ENCODE measurements around the gene SSH2. TPM values are rescaled to one million over a fixed set of nuclear protein-coding genes. Genes with fewer than 3 reads are reported as not detected.
A peak's percentile ranks its signal among the peaks of the same experiment; 100 is the strongest.

SSH2 gene
- total and polyA plus RNA-seq, 9 of the 15 experiments (the other 6 are each of a cell fraction or from before 2014, with no cell fraction given) = 3.9 to 16.1 (median 10.2) TPM

DNA sequence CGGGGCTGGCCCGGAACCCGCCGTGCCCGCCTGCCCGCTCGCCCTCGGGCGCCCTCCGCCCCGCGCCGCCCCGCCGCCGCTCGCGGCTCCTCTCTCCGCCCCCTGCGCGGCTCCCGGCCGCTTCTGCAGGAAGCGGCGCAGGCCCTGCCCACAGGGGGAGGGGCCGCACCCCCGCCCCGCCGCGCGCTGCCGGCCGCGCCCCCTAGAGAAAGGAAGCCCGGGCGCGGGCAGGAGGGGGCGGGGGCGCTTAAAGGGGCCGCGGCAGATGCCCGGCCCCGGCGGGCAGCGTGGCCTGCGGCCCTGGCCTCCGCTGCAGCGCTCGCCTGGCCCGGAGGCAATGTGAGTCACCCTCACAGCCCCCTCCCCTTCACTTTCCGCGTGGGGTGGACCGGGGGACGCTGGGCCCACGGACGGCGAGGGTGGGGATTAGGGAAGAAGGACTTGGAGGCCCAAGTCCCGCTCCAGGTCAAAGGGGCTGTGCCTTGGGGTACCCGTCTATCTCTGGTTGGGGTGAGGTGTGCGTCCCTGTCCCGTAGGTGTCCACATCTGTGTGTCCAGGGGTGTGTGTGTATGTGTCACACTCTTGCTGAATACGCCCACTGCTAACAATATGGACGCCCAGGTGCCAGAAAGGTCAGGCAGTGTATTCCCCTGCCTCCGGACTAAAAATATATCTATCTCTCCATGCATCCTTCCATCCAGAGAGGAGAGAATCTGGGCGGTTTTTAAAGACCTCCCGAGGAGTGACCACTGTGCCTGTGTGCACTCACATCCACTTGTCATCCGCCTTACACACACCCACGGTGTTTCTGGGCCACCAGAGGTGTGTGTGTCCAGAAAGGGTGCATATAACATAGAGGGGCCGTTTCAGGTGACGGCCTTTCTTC is 340.3 kb downstream of the SSH2 start, which contains the start of gene GIT1 (continued):
- TF ChIP-seq, protein P1, sequence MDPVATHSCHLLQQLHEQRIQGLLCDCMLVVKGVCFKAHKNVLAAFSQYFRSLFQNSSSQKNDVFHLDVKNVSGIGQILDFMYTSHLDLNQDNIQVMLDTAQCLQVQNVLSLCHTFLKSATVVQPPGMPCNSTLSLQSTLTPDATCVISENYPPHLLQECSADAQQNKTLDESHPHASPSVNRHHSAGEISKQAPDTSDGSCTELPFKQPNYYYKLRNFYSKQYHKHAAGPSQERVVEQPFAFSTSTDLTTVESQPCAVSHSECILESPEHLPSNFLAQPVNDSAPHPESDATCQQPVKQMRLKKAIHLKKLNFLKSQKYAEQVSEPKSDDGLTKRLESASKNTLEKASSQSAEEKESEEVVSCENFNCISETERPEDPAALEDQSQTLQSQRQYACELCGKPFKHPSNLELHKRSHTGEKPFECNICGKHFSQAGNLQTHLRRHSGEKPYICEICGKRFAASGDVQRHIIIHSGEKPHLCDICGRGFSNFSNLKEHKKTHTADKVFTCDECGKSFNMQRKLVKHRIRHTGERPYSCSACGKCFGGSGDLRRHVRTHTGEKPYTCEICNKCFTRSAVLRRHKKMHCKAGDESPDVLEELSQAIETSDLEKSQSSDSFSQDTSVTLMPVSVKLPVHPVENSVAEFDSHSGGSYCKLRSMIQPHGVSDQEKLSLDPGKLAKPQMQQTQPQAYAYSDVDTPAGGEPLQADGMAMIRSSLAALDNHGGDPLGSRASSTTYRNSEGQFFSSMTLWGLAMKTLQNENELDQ (CRISPR knock-in tag; IDR thresholded peaks at IDR 0.05; ENCODE audit: borderline replicate concordance) = no peak
- no peak for TF ChIP-seq EP300 (IDR thresholded peaks at IDR 0.05; ENCODE audit: low read length)
- peak; percentile 72 for TF ChIP-seq POLR2G (IDR thresholded peaks at IDR 0.05; ENCODE audit: low read depth, low read length)
- TF ChIP-seq ZNF184 (CRISPR knock-in tag; IDR thresholded peaks at IDR 0.05) = no peak
- TF ChIP-seq ESRRA (IDR thresholded peaks at IDR 0.05; ENCODE audit: borderline replicate concordance, low read depth) = no peak
- TF ChIP-seq, protein P2, sequence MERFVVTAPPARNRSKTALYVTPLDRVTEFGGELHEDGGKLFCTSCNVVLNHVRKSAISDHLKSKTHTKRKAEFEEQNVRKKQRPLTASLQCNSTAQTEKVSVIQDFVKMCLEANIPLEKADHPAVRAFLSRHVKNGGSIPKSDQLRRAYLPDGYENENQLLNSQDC (CRISPR knock-in tag; IDR thresholded peaks at IDR 0.05) = no peak
- no peak for TF ChIP-seq JUNB (CRISPR knock-in tag; conservative IDR thresholded peaks at IDR 0.05)
- TF ChIP-seq, protein P3, sequence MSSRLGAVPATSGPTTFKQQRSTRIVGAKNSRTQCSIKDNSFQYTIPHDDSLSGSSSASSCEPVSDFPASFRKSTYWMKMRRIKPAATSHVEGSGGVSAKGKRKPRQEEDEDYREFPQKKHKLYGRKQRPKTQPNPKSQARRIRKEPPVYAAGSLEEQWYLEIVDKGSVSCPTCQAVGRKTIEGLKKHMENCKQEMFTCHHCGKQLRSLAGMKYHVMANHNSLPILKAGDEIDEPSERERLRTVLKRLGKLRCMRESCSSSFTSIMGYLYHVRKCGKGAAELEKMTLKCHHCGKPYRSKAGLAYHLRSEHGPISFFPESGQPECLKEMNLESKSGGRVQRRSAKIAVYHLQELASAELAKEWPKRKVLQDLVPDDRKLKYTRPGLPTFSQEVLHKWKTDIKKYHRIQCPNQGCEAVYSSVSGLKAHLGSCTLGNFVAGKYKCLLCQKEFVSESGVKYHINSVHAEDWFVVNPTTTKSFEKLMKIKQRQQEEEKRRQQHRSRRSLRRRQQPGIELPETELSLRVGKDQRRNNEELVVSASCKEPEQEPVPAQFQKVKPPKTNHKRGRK (tag; IDR thresholded peaks at IDR 0.05) = no peak
- TF ChIP-seq MTA1 (IDR thresholded peaks at IDR 0.05; ENCODE audit: borderline replicate concordance) = no peak
- TF ChIP-seq BRF1 (IDR thresholded peaks at IDR 0.05; ENCODE audit: borderline replicate concordance, extremely low read depth, insufficient read length) = no peak
- peak; percentile 53; the same call in 1 of the 2 replicates for TF ChIP-seq ZNF668 (CRISPR knock-in tag; IDR thresholded peaks at IDR 0.05)
